Chondrocyte (in vitro differentiated cells): Measurements from ENCODE around the gene PAX2. TPM values are rescaled to one million over a fixed set of nuclear protein-coding genes. Genes with fewer than 3 reads are reported as not detected.

Experiments
- DNase-seq: peaks from one replicate; pipeline ENCODE4 v3.0.0; 2021; ENCODE audit warnings: mixed read lengths, low spot score
- H3K27ac Mint-ChIP-seq: one replicate; pipeline ENCODE4 v1.8.0; 2021; ENCODE audit warnings: mild to moderate bottlenecking, moderate library complexity, mixed read lengths; ENCODE audit not compliant: unreplicated experiment
- H3K27me3 Mint-ChIP-seq: 2 replicates; pipeline ENCODE4 v1.8.0; 2021; ENCODE audit warnings: low read depth, mixed read lengths
- H3K36me3 Mint-ChIP-seq: 2 replicates; pipeline ENCODE4 v1.8.0; 2021; ENCODE audit warnings: low read depth, mixed read lengths
- H3K4me1 Mint-ChIP-seq: 2 replicates; pipeline ENCODE4 v1.8.0; 2021; ENCODE audit warnings: low read depth, mild to moderate bottlenecking, mixed read lengths
- H3K4me3 Mint-ChIP-seq: one replicate; pipeline ENCODE4 v1.8.0; 2021; ENCODE audit warnings: mild to moderate bottlenecking, moderate library complexity, mixed read lengths; ENCODE audit not compliant: unreplicated experiment
- H3K9me3 Mint-ChIP-seq: 2 replicates; pipeline ENCODE4 v1.8.0; 2021; ENCODE audit warnings: low read depth, mixed read lengths
- CTCF ChIP-seq: fragments of 200-600 bp; sonication (generic); IDR thresholded peaks from 2 replicates; pipeline ENCODE4 v1.5.0; 2021; ENCODE audit warnings: antibody characterized with exemption, mild to moderate bottlenecking, moderate library complexity
- total RNA-seq: library from RNA; stranded (reverse); gene quantifications from 3 replicates; pipeline ENCODE4 v1.2.1, GENCODE V29; 2021

Gene PAX2
- total RNA-seq, 1 donor from 2014 or later: 0.62 TPM

- no peak for DNase-seq
- Mint-ChIP-seq H3K27ac (no peak overlapping the region), H3K27me3 (peaks cover 81% of the 10 kb centered on the region), H3K4me3 (no peak overlapping the region), H3K4me1 (no peaks in the 10 kb centered on the region), H3K9me3 (no peaks in the 10 kb centered on the region), H3K36me3 (no peaks in the 10 kb centered on the region)
- no peak for TF ChIP-seq CTCF
These were observed 13.9 kb downstream of the PAX2 start for GRCh38 chr10:100759331-100759730.

- TF ChIP-seq CTCF: no peak
- Mint-ChIP-seq H3K4me1 (no peaks in the 10 kb centered on the region), H3K27ac (no peak overlapping the region), H3K4me3 (no peak overlapping the region), H3K9me3 (no peaks in the 10 kb centered on the region), H3K36me3 (no peaks in the 10 kb centered on the region), H3K27me3 (peaks cover 81% of the 10 kb centered on the region)
- no peak for DNase-seq
These were observed 15.3 kb downstream of the PAX2 start for GRCh38 chr10:100760726-100761125.

- Mint-ChIP-seq H3K4me3 (no peak overlapping the region), H3K27me3 (peaks cover 80% of the 10 kb centered on the region), H3K36me3 (no peaks in the 10 kb centered on the region), H3K27ac (no peak overlapping the region), H3K4me1 (no peaks in the 10 kb centered on the region), H3K9me3 (no peaks in the 10 kb centered on the region)
- no peak for TF ChIP-seq CTCF
- no peak for DNase-seq
These were observed 15.8 kb downstream of the PAX2 start for GRCh38 chr10:100761191-100761590.

- H3K27ac Mint-ChIP-seq: no peak overlapping the region
- no peaks in the 10 kb centered on the region for H3K4me1 Mint-ChIP-seq
- TF ChIP-seq CTCF: no peak
- no peak for DNase-seq
- no peaks in the 10 kb centered on the region for H3K9me3 Mint-ChIP-seq
- H3K36me3 Mint-ChIP-seq: no peaks in the 10 kb centered on the region
- H3K27me3 Mint-ChIP-seq: peaks cover 80% of the 10 kb centered on the region
- H3K4me3 Mint-ChIP-seq: no peak overlapping the region
These were observed 17.8 kb downstream of the PAX2 start for GRCh38 chr10:100763043-100763747.

- DNase-seq: peak; percentile 46
- no peak overlapping the region for H3K27ac Mint-ChIP-seq
- no peak for TF ChIP-seq CTCF
These were observed 21.5 kb downstream of the PAX2 start for GRCh38 chr10:100766693-100767421.

More at GRCh38 chr10:100766693-100767421, 21.5 kb downstream of the PAX2 start:
- Mint-ChIP-seq H3K36me3 (no peaks in the 10 kb centered on the region), H3K4me1 (no peaks in the 10 kb centered on the region), H3K9me3 (no peaks in the 10 kb centered on the region), H3K4me3 (no peak overlapping the region), H3K27me3 (peaks cover 67% of the 10 kb centered on the region)
